ENCODE data around the gene RAB6B. TPM values are rescaled to one million over a fixed set of nuclear protein-coding genes. Genes with fewer than 3 reads are reported as not detected.

The RAB6B gene
- total and polyA plus RNA-seq, 2 of the 8 experiments (the other 6 are each of a cell fraction or from before 2014, with no cell fraction given), result 7.9 to 15.6 TPM

DNA sequence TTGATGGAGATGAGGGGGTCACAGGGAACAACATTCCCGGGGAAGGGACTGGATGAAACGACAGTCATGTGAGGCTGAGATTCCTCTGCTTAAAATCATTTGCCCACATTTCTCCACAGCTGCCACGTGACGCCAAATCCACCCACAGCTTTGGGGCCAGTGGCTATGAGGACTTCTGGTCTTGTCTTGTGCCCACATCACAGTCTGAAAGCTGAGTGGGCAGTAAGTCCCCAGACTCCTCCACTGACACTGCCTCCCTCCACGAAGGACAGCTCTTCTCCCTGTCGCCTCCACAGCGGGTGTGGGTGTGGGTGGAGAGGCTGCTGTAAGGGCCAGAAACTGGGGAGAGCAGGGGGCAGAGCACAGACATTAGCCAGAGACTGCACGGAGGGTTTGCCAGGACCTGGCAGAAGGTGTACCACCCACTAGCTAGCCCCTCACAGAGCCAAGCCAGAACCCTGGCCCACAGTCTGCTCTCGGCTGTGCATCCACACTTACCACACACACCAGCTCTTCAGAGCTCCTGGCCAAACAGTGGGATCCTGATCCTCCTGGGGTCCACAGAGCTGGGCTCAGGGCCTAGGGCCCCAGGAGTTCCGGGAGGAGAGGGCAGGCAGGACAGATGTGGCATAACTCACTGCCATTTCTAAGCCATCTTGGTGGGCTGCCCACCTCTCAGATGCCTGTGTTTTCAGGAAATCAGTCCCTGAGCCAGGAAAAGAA, 24.2 kb downstream of the RAB6B start:
- Histone ChIP-seq H4K20me1 (replicated peaks in 1 of 2; ENCODE audit: control insufficient read depth in 1 of 2, insufficient read depth in 2 of 2, low read length in 2 of 2) (no peaks in the 10 kb centered on the region), H3K79me2 (ENCODE audit: control insufficient read depth in 1 of 2, insufficient read depth in 2 of 2, low read length in 2 of 2) (no peaks in the 10 kb centered on the region), H3K14ac (ENCODE audit: insufficient read length) (no peak overlapping the region), H4K5ac (ENCODE audit: insufficient read length, low read depth, low read length) (no peak overlapping the region), H2BK120ac (replicated peaks; ENCODE audit: low read depth, low read length) (no peak overlapping the region), H3K23me2 (ENCODE audit: low read depth, low read length) (no peaks in the 10 kb centered on the region), H3K4me2 (ENCODE audit: insufficient read depth in 1 of 2, low read depth in 2 of 2, low read length in 2 of 2) (no peak overlapping the region), H3K79me1 (ENCODE audit: low read depth, low read length) (no peaks in the 10 kb centered on the region), H2BK15ac (ENCODE audit: low read length) (no peak overlapping the region), H3K9me3 (ENCODE audit: insufficient read depth in 2 of 2, low read depth in 1 of 2, low read length in 1 of 2) (no peaks in the 10 kb centered on the region), H3K9ac (replicated peaks in 1 of 4; ENCODE audit: extremely low read depth in 1 of 4, low read depth in 3 of 4, low read length in 3 of 4) (no peak overlapping the region), H3K18ac (ENCODE audit: extremely low read depth, low read length) (no peak overlapping the region), H3K27me3 (replicated peaks in 1 of 4; ENCODE audit: control insufficient read depth in 3 of 4, extremely low read depth in 1 of 4, insufficient read depth in 3 of 4, low read length in 3 of 4) (no peaks in the 10 kb centered on the region), H3K4me1 (replicated peaks in 1 of 4; ENCODE audit: control insufficient read depth in 3 of 4, insufficient read depth in 4 of 4, low read length in 3 of 4) (peaks cover 0 to 3% (median 0%) of the 10 kb centered on the region in 4 experiments; a peak in 3 of 7 replicates), H4K8ac (ENCODE audit: extremely low read depth, insufficient read depth, low read length) (no peak overlapping the region), H2BK12ac (ENCODE audit: low read depth, low read length) (no peak overlapping the region), H4K91ac (replicated peaks; ENCODE audit: insufficient read length, low read length) (no peak overlapping the region), H3K36me3 (ENCODE audit: control insufficient read depth in 2 of 4, insufficient read depth in 4 of 4, low read length in 3 of 4) (no peaks in the 10 kb centered on the region), H2BK20ac (ENCODE audit: low read length) (no peak overlapping the region), H3K27ac (ENCODE audit: low read depth, low read length) (no peak overlapping the region), H2BK5ac (ENCODE audit: low read depth, low read length) (no peak overlapping the region), H2AFZ (ENCODE audit: low read length) (no peak overlapping the region), H3K56ac (replicated peaks; ENCODE audit: insufficient read length, low read depth, low read length) (no peak overlapping the region), H3K23ac (ENCODE audit: insufficient read length) (no peak overlapping the region), H2AK5ac (ENCODE audit: low read depth, low read length) (no peak overlapping the region), H3K4me3 (ENCODE audit: extremely low read depth in 1 of 4, insufficient read depth in 2 of 4, low read depth in 3 of 4, low read length in 4 of 4) (no peak overlapping the region), H3K4ac (replicated peaks; ENCODE audit: insufficient read length, low read depth, low read length) (no peak overlapping the region)
- POLR2A ChIA-PET (ENCODE audit: partially characterized antibody), result interaction anchor here (1.1 to 1.4 kb wide), 2 partner anchors 11 to 13 kb away, joined by 3 to 4 read pairs; no protein-coding TSS in a partner anchor
- FAIRE-seq (no peak), DNase-seq (ENCODE audit: low read depth in 1 of 2, low spot score in 2 of 2) (no peak)
- CTCF ChIA-PET (ENCODE audit: partially characterized antibody), result interaction anchor here (0.8 to 2.4 kb wide), 7 partner anchors 11 to 54 kb away, joined by 3 to 7 read pairs (median 3); no protein-coding TSS in a partner anchor
- WGBS, 2 experiments (ENCODE audit: extremely low coverage in 1 of 2, insufficient coverage in 1 of 2, insufficient read length in 1 of 2, insufficient replicate concordance in 2 of 2, low coverage in 1 of 2, low lambda C conversion rate in 2 of 2, missing lambda C conversion rate in 1 of 2), result 96% methylated on average over 10 of the region's 10 CpGs; no CpG with 5 or more reads in 1 of the 2 experiments
- no peak for TF ChIP-seq POLR2AphosphoS5 (IDR thresholded peaks at IDR 0.05; ENCODE audit: low read depth, low read length)
- TF ChIP-seq RFX5 (IDR thresholded peaks at IDR 0.05; ENCODE audit: borderline replicate concordance, low read depth, low read length), result no peak
- no peak for TF ChIP-seq SAP30 (IDR thresholded peaks at IDR 0.05; ENCODE audit: insufficient read depth, insufficient replicate concordance, low read length)
- TF ChIP-seq SUZ12 (IDR thresholded peaks at IDR 0.05; ENCODE audit: low read length), result no peak
- TF ChIP-seq FOSL1 (IDR thresholded peaks at IDR 0.05; ENCODE audit: insufficient read depth, low read depth, low read length), result no peak
- no peak for TF ChIP-seq BACH1 (IDR thresholded peaks at IDR 0.05; ENCODE audit: low read length)
- no peak for TF ChIP-seq SP4 (IDR thresholded peaks at IDR 0.05; ENCODE audit: low read length)
- no peak for TF ChIP-seq ATF3 (IDR thresholded peaks at IDR 0.05; ENCODE audit: insufficient read depth, low read depth, low read length)
- TF ChIP-seq EZH2 (IDR thresholded peaks at IDR 0.05; ENCODE audit: low read depth, low read length, severe bottlenecking), result no peak
- TF ChIP-seq CHD1 (IDR thresholded peaks at IDR 0.05; ENCODE audit: low read depth, low read length), result no peak
- TF ChIP-seq SIN3A (conservative IDR thresholded peaks at IDR 0.05 in 1 of 2, IDR thresholded peaks at IDR 0.05 in 1 of 2; ENCODE audit: low read depth in 1 of 2, low read length in 2 of 2), result no peak
- no peak for TF ChIP-seq TCF12 (IDR thresholded peaks at IDR 0.05; ENCODE audit: low read depth, low read length)

Data from H1 (cell line).